Duodenal mucosa (tissue), 2 donors: ENCODE data around the gene MEIS2.

ENCODE experiments used
- H3K27ac ChIP-seq: one replicate; pipeline ENCODE4 v1.7.0; 2013; ENCODE audit warnings: low read depth, low read length
- H3K27me3 ChIP-seq, 2 donors: one replicate each; pipeline ENCODE4 v1.7.0; 2013; ENCODE audit warnings: low read length in 2 of 2, control low read depth in 1 of 2; ENCODE audit not compliant: insufficient read depth in 2 of 2, control insufficient read depth in 1 of 2
- H3K36me3 ChIP-seq, 2 donors: one replicate each; pipeline ENCODE4 v1.7.0; 2013; ENCODE audit warnings: low read length in 2 of 2, control low read depth in 1 of 2; ENCODE audit not compliant: insufficient read depth in 2 of 2, control insufficient read depth in 1 of 2
- H3K4me1 ChIP-seq, 2 donors: one replicate each; pipeline ENCODE4 v1.7.0; 2013; ENCODE audit warnings: low read length in 2 of 2, control low read depth in 1 of 2; ENCODE audit not compliant: insufficient read depth in 2 of 2, control insufficient read depth in 1 of 2
- H3K4me3 ChIP-seq, 2 donors: one replicate each; pipeline ENCODE4 v1.7.0; 2013; ENCODE audit warnings: low read length in 2 of 2, low read depth in 1 of 2
- H3K9ac ChIP-seq, 2 donors: one replicate each; pipeline ENCODE4 v1.7.0; 2013; ENCODE audit warnings: low read length in 2 of 2, low read depth in 1 of 2
- H3K9me3 ChIP-seq, 2 donors: one replicate each; pipeline ENCODE4 v1.7.0; 2013; ENCODE audit warnings: low read length in 2 of 2, control low read depth in 1 of 2; ENCODE audit not compliant: control insufficient read depth in 1 of 2

Gene MEIS2

DNA sequence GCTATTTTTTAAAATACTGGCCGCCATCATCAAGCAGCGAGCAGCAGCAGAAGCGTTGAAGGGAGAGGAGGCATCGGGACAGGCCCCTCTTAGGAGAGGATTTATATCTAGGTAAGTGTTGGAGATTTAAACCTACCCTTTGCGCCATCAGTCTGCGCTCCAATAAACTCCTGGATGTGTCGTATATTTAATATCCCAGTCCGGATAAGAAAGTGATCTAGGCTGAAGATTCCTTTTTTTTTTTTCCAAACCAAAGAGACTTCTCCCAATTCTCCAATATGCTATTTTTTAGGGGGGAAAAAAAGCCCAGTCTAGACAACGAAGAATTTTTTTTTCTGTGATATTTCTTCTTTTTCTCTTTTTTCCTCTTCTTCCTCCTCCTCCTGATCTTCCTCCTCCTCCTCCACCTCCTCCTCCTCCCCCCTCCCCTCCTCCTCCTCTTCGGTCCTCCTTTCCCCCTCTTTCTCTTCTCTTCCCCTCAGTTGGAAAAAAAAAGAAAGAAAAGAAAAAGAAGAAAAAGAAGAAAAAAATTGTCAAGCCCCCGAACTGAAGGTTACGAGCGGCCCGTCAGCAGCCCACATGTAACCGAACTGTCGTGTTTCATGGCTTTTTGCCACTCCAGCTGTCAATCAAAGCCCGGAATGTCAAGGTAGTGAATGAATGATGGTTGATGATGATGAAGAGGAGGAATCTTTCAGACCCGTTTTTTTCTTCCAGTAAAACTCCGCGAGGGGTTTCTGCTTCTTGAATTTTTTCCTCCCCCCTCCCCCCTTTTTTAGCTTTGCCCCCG, 835 bp downstream of the MEIS2 start:
- Histone ChIP-seq H3K9ac (peak overlapping the region; percentile 77 to 79), H3K4me3 (peak overlapping the region; percentile 87 to 90), H3K9me3 (no peaks in the 10 kb centered on the region), H3K27me3 (peaks cover 0 to 10% of the 10 kb centered on the region in 2 donors), H3K27ac (peak overlapping the region; percentile 91), H3K36me3 (no peaks in the 10 kb centered on the region), H3K4me1 (peaks cover 0 to under 1% of the 10 kb centered on the region in 2 donors)

DNA sequence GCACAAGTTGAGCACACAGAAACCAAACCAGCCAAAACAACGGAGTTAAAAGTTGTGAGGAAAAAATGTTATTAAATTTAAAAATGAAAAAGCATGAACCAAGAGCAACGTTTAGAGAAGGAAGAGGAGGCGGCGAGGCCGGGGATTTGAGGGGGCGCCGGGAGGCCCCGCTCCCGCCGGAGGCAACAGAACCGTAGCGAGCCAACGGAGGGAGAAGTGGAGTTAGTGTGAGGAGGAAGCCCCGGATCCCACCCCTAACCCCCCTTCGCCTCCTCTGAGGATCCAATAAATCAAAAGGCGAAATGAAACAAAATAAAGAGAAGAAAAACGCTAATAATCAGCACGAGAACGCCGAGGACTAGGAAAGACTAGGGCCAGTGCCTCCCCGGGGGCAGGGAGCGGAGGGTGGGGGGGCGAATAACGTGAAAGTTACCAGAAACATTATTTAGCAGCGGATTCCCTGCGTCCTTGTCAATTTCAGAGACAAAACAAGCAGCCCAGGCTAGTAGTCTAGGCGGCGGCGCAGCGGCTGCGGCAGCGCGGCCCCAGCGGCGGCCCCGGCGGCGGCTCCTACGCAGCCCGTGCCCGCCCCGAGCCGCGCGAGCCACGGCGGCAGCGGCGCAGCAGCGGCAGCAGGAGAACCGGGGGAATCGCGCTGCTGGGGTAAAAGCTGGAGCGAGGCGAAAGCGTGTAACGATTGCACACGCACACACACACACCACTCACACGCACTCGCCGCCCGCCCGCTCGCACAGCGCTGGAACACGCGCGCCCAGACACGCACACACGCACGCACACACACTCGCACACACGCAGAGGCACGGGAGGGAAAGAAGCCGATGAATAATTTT, 1.7 kb downstream of the MEIS2 start:
- H3K27ac ChIP-seq: peak overlapping the region; percentile 65

DNA sequence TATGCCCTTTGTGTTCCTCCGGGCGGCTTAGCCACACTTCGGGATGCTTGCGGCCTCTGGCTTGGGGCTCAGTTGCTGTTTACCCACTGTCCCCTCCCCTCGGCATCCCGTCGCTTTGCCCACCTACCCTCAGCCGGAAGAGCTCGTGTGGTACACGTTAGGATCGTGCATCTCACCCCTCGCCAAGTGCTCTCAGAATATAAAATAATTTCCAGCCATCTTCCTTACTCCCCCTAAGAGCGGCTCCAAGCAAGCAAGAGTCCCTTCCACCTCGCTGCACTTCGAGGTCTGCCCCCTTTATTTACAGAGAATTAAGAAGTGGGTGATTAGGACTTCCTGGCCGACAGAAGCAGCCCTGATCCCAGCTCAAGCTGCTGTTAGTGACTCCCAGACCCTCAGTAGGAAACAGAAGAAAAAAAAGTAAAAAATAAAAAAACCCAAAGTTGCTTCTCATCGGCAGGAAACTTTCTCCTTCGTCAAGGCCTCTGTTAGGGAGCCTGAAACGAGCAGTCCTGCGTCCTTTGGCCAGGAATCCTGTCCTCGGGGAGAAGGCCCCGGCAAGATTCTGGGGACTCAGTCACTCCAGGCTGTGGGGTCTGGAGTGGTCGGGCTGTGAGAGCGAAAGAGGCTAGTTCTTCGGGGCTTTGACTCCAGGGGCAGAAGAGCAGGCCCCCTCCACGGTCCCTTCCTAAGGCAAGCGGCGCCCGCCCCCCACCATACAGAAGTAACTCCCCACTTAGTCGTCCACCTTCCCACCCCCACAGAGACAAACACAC, 3.0 kb downstream of the MEIS2 start:
- H3K27me3 ChIP-seq: peaks cover 0 to 4% of the 10 kb centered on the region in 2 donors

More for the DNA sequence above, 1.7 kb downstream of the MEIS2 start:
- peak overlapping the region; percentile 87 to 90 for H3K4me3 ChIP-seq
- no peaks in the 10 kb centered on the region for H3K9me3 ChIP-seq
- no peaks in the 10 kb centered on the region for H3K4me1 ChIP-seq
- peak overlapping the region; percentile 74 to 77 for H3K9ac ChIP-seq
- peaks cover 0 to 6% of the 10 kb centered on the region in 2 donors for H3K36me3 ChIP-seq
- H3K27me3 ChIP-seq: peaks cover 0 to 6% of the 10 kb centered on the region in 2 donors

DNA sequence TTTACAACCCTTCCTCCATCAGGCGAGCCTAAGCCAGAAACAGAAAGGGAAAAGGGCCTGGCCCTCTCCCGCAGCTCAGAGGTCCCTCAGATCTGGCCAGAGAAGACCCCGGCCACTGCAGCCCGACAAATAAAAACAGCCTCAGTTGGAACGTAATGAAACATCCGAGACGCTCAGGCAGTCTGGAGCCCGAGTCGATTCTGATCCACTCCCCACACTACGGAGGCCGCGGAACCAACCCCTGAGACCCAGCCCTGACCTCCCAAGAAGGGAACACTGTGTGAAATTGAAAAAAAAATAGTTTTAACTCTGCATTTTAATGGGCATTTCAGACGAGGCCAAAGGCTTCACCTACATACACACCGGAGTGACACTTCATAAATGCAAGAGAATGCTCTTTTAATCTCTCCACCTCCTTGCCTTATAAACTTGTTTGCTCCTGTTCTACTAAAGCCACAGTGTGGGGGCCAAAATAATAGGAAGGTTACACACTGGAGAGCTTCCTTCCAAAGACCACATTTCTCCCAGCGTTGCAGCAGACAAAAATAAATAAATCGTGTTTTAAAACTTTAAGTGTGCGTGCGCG, 3.7 kb downstream of the MEIS2 start:
- no peaks in the 10 kb centered on the region for H3K9me3 ChIP-seq
- peak overlapping the region; percentile 87 to 90 for H3K4me3 ChIP-seq
- H3K27me3 ChIP-seq: peaks cover 0 to 4% of the 10 kb centered on the region in 2 donors
- peaks cover 0 to 16% of the 10 kb centered on the region in 2 donors for H3K36me3 ChIP-seq
- peak overlapping the region; percentile 68 for H3K27ac ChIP-seq
- H3K4me1 ChIP-seq: peaks cover 0 to 13% of the 10 kb centered on the region in 2 donors
- peak overlapping the region; percentile 7 to 77 for H3K9ac ChIP-seq

More for the DNA sequence above, 3.0 kb downstream of the MEIS2 start:
- Histone ChIP-seq H3K4me3 (peak overlapping the region; percentile 87 to 90), H3K36me3 (peaks cover 0 to 16% of the 10 kb centered on the region in 2 donors), H3K4me1 (peaks cover 0 to 10% of the 10 kb centered on the region in 2 donors), H3K27ac (peak overlapping the region; percentile 68), H3K9me3 (no peaks in the 10 kb centered on the region), H3K9ac (peak overlapping the region; percentile 74 to 77)

DNA sequence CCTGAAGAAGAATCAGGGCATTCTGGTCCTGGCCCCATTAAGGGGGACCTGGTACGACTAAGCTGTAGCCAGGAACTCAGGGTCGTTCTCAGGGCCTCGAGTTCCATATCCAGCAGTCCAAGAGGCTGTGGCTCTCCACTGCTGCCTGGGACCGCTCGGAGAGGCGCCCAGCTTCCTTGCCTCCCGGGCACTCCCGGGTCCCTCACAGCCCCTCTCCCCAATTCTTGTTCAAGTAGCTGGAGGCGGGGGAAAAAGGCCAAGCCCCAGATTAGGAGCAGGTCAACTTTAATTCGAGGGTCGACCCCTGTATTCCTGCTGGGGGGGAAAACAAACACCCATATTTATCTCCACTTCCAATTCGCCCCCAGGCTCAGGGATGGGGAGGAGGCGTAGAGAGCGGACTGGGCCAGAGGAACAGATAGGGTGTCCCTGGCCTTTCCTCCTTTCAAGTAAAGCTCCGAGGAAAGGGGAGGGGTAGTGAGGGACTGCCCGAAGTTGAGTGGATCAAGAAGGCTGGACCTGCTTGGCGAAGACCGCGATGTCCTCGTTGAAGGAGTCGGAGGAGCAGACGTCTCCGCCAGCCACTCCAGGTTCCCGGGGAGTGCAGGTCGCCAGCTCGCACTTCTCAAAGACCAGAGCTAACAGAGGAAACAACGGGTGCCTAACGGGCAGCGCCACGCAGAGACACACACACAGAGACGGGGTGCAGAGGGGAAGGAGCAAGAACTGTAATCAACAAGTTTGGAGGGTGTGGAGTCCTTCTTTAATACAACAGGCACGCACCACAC, 4.4 kb downstream of the MEIS2 start:
- Histone ChIP-seq H3K9ac (peak overlapping the region; percentile 7 to 77), H3K4me3 (peak overlapping the region; percentile 87 to 90), H3K27ac (peak overlapping the region; percentile 68), H3K27me3 (peaks cover 0 to 4% of the 10 kb centered on the region in 2 donors), H3K4me1 (peaks cover 0 to 19% of the 10 kb centered on the region in 2 donors), H3K36me3 (peaks cover 4 to 16% of the 10 kb centered on the region in 2 donors), H3K9me3 (no peaks in the 10 kb centered on the region)

DNA sequence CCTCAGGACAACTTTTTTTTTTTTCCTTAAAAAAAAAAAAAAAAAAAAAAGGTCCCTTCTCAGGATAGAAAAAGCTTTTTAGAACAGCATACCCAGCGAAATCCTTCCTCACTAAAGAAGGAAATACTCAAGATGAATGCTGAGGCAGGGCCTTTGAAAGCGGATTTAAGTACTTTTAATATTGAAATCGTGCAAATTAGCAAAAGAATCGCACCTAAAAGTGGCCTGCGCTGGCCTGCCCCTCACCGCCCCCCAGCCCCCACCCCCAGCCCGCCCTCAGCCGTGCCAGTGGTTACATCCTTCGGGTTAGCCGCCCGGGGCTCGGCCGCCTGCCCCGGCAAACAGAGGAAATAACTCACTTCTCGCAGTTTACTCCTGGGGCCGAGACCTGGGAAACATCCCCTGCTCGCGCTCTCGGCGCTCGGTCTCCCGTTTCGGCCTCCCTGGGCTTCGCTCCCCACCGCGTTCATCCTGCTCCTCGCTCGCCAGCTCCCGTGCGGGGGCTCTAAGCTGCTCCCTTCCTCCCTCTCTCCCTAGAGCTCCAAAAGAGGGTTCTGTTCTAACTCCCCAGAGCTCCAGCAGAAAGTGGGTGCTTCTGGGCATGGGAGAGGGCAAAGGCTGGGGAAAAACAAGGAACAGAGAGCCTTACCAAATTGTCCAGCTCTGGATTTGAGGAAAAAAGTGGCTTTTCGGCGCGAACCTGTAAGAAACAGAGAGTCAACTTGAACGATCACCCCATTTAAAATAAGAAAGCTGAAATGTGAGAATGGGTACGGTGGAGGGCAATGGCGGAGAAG, 5.2 kb downstream of the MEIS2 start:
- Histone ChIP-seq H3K4me3 (peak overlapping the region; percentile 25 to 90), H3K9ac (peak overlapping the region; percentile 35 to 77), H3K36me3 (peaks cover 8 to 20% of the 10 kb centered on the region in 2 donors), H3K4me1 (peaks cover 0 to 24% of the 10 kb centered on the region in 2 donors), H3K9me3 (no peaks in the 10 kb centered on the region), H3K27ac (peak overlapping the region; percentile 44), H3K27me3 (peaks cover 0 to 4% of the 10 kb centered on the region in 2 donors)

DNA sequence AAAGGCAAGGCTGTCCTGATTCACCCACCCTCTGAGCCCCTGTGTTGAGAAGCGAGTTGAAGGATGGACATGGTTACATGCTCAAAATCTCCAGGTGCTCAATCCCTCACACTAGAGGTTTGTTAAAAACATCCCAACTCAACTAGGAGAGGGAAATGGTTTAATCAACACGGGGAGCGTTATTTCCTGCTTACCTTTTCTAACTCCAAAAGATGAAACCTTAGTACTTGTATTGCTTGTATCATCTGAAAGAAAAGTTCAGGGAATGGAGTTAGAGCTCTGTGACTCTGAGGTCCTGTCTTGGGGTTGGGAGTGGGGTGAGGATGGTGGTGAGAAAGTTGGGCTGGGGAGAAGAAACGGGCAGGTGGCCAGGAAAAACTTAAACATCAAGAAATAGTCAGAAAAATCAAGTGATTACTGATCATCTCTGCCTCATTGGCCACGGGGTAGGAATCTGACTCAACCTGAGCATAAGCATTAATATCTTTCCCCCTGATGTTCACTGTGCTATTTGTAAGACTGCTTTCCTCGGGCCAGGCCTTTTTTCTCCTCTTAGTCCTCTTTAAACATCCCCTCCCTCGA, 5.9 kb downstream of the MEIS2 start:
- no peaks in the 10 kb centered on the region for H3K9me3 ChIP-seq
- H3K27me3 ChIP-seq: peaks cover 0 to 4% of the 10 kb centered on the region in 2 donors
- H3K27ac ChIP-seq: no peak overlapping the region
- no peak overlapping the region for H3K9ac ChIP-seq
- peaks cover 0 to 24% of the 10 kb centered on the region in 2 donors for H3K4me1 ChIP-seq
- peaks cover 8 to 20% of the 10 kb centered on the region in 2 donors for H3K36me3 ChIP-seq
- peak overlapping the region in 1 of 2 donors; percentile 41 for H3K4me3 ChIP-seq
